PFSK-1 (cell line): ENCODE results near the gene AUTS2.

Source experiments
- POLR2AphosphoS5 ChIP-seq: IDR thresholded peaks from 2 replicates; pipeline ENCODE4 v1.6.1; 2012; ENCODE audit warnings: low read depth, mild to moderate bottlenecking, control low read depth, low read length, moderate library complexity
- SIN3A ChIP-seq: IDR thresholded peaks from 2 replicates; pipeline ENCODE4 v1.6.1; 2012; ENCODE audit warnings: mild to moderate bottlenecking, low read length, moderate library complexity, borderline replicate concordance; ENCODE audit not compliant: insufficient read depth

DNA sequence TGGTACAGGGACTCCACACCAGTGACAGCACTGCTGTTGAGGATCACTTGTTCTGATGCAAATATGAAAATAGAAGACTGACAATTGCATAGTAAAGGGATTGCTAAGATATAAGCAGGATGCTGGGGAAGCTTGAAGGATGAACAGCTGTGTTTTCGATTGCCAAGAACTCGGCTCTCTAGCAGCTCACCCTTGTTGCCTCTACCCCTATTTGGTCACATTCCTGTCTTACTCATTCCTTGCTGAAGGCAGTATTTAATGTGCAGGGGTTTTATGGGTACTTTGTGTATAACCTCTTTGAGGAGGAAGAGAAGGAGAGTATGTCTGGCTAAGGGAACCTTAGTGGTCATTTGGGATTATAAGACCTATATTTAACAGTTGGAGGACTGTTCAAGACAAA is 218.8 kb downstream of the AUTS2 start:
- no peak for TF ChIP-seq SIN3A
- TF ChIP-seq POLR2AphosphoS5, result no peak
